Loucy (cell line): Measurements from ENCODE around the gene MAPK1.
"Not testable (repeated sequence)": the region's sequence is repeated elsewhere in the genome, so short reads cannot be mapped to it uniquely, and the experiment has no call there.

Experiments
- H2AFZ ChIP-seq: fragments of 200-600 bp; sonication (generic); 2 replicates; pipeline ENCODE4 v1.6.0; 2016; ENCODE audit warnings: antibody characterized with exemption, mild to moderate bottlenecking, low read length, moderate library complexity
- H3F3A ChIP-seq: fragments of 200-600 bp; 2 replicates; pipeline ENCODE4 v1.6.0; 2016; ENCODE audit warnings: antibody characterized with exemption, low read depth, mild to moderate bottlenecking
- H3K27me3 ChIP-seq: fragments of 200-600 bp; sonication (generic); 2 replicates; pipeline ENCODE4 v1.6.1; 2014; ENCODE audit warnings: low read length, mild to moderate bottlenecking; ENCODE audit not compliant: insufficient read depth, poor library complexity, severe bottlenecking
- H3K36me3 ChIP-seq: fragments of 200-600 bp; sonication (generic); 2 replicates; pipeline ENCODE4 v1.6.1; 2016; ENCODE audit warnings: low read length; ENCODE audit not compliant: insufficient read depth
- H3K4me1 ChIP-seq: fragments of 200-600 bp; sonication (generic); 2 replicates; pipeline ENCODE4 v1.5.1; 2014; ENCODE audit warnings: low read length, mild to moderate bottlenecking; ENCODE audit not compliant: insufficient read depth, poor library complexity, severe bottlenecking
- H3K4me2 ChIP-seq: fragments of 200-600 bp; sonication (generic); 2 replicates; pipeline ENCODE4 v1.6.0; 2014; ENCODE audit warnings: antibody characterized with exemption, low read length, low read depth, mild to moderate bottlenecking; ENCODE audit not compliant: poor library complexity, severe bottlenecking
- H3K4me3 ChIP-seq: fragments of 200-600 bp; sonication (generic); 2 replicates; pipeline ENCODE4 v1.5.1; 2014; ENCODE audit warnings: low read length, mild to moderate bottlenecking, mixed read lengths; ENCODE audit not compliant: poor library complexity, severe bottlenecking
- H3K79me2 ChIP-seq: fragments of 200-600 bp; sonication (generic); 2 replicates; pipeline ENCODE4 v1.6.1; 2014; ENCODE audit warnings: low read length; ENCODE audit not compliant: insufficient read depth
- H3K9ac ChIP-seq: fragments of 200-600 bp; sonication (generic); 2 replicates; pipeline ENCODE4 v1.6.0; 2014; ENCODE audit warnings: mild to moderate bottlenecking, low read depth, low read length, moderate library complexity; ENCODE audit not compliant: poor library complexity, severe bottlenecking
- H3K9me2 ChIP-seq: fragments of 200-600 bp; sonication (generic); replicated peaks from 2 replicates; pipeline ENCODE4 v1.6.1; 2016; ENCODE audit warnings: low read depth, low read length, mixed read lengths
- H3K9me3 ChIP-seq: fragments of 200-600 bp; sonication (generic); 2 replicates; pipeline ENCODE4 v1.6.1; 2014; ENCODE audit warnings: mild to moderate bottlenecking, antibody characterized with exemption, low read length, low read depth; ENCODE audit not compliant: insufficient read depth
- H4K20me1 ChIP-seq: fragments of 200-600 bp; sonication (generic); 2 replicates; pipeline ENCODE4 v1.6.0; 2014; ENCODE audit warnings: antibody characterized with exemption, low read length, mild to moderate bottlenecking; ENCODE audit not compliant: insufficient read depth, poor library complexity, severe bottlenecking
- EZH2phosphoT487 ChIP-seq: fragments of 200-600 bp; IDR thresholded peaks from 2 replicates; pipeline ENCODE4 v1.6.1; 2018; ENCODE audit warnings: antibody characterized with exemption, mild to moderate bottlenecking, moderate library complexity, borderline replicate concordance
- TF ChIP-seq, protein P1 (sequence below): fragments of 200-600 bp; sonication (generic); conservative IDR thresholded peaks from 2 replicates; pipeline ENCODE4 v1.5.1; 2014; ENCODE audit warnings: mild to moderate bottlenecking, antibody characterized with exemption, low read length

Gene MAPK1

GRCh38 chr22:21898354-21898896, 31.0 kb upstream of the MAPK1 start:
- Histone ChIP-seq H3K9ac (no peak overlapping the region), H3K9me3 (no peaks in the 10 kb centered on the region), H4K20me1 (no peaks in the 10 kb centered on the region), H3K27me3 (no peaks in the 10 kb centered on the region), H3K4me1 (no peaks in the 10 kb centered on the region), H3K79me2 (no peaks in the 10 kb centered on the region), H3K4me2 (no peak overlapping the region), H3K36me3 (no peaks in the 10 kb centered on the region), H3F3A (no peaks in the 10 kb centered on the region), H3K4me3 (no peak overlapping the region), H2AFZ (no peak overlapping the region), H3K9me2 (no peaks in the 10 kb centered on the region)
- TF ChIP-seq, protein P1, sequence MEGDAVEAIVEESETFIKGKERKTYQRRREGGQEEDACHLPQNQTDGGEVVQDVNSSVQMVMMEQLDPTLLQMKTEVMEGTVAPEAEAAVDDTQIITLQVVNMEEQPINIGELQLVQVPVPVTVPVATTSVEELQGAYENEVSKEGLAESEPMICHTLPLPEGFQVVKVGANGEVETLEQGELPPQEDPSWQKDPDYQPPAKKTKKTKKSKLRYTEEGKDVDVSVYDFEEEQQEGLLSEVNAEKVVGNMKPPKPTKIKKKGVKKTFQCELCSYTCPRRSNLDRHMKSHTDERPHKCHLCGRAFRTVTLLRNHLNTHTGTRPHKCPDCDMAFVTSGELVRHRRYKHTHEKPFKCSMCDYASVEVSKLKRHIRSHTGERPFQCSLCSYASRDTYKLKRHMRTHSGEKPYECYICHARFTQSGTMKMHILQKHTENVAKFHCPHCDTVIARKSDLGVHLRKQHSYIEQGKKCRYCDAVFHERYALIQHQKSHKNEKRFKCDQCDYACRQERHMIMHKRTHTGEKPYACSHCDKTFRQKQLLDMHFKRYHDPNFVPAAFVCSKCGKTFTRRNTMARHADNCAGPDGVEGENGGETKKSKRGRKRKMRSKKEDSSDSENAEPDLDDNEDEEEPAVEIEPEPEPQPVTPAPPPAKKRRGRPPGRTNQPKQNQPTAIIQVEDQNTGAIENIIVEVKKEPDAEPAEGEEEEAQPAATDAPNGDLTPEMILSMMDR: no peak
- TF ChIP-seq EZH2phosphoT487: no peak

GRCh38 chr22:21896951-21897513, 29.6 kb upstream of the MAPK1 start:
- no peaks in the 10 kb centered on the region for H3K79me2 ChIP-seq
- H3K4me2 ChIP-seq: no peak overlapping the region
- no peaks in the 10 kb centered on the region for H4K20me1 ChIP-seq
- H3K4me1 ChIP-seq: no peaks in the 10 kb centered on the region
- no peaks in the 10 kb centered on the region for H3K9me2 ChIP-seq
- H3K27me3 ChIP-seq: no peaks in the 10 kb centered on the region
- H3F3A ChIP-seq: no peaks in the 10 kb centered on the region
- no peaks in the 10 kb centered on the region for H3K9me3 ChIP-seq
- no peaks in the 10 kb centered on the region for H3K36me3 ChIP-seq
- H3K9ac ChIP-seq: no peak overlapping the region
- no peak overlapping the region for H2AFZ ChIP-seq
- H3K4me3 ChIP-seq: no peak overlapping the region
- TF ChIP-seq, protein P1: no peak

GRCh38 chr22:21896275-21896674, 28.8 kb upstream of the MAPK1 start:
- H3K4me2 ChIP-seq, H3K36me3 ChIP-seq, H3F3A ChIP-seq, H3K9ac ChIP-seq, H3K9me2 ChIP-seq, H3K4me1 ChIP-seq, H3K27me3 ChIP-seq, H2AFZ ChIP-seq, H3K4me3 ChIP-seq, H3K9me3 ChIP-seq, H3K79me2 ChIP-seq, H4K20me1 ChIP-seq: not testable (repeated sequence)

DNA sequence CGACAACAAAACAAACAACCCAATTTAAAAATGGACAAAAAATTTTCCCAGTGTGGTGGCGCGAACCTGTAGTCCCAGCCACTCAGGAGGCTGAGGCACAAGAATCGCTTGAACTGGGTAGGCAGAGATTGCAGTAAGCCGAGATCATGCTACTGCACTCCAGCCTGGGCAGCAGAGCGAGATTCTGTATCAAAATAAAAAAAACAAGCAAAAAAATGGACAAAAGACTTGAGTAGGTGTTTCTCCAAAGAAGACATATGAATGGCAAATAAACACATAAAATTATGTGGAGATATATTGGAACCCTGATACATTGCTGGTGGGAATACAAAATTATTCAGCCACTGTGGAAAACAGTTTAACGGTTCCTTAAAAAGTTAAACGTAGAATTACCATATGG, 27.4 kb upstream of the MAPK1 start:
- no peak overlapping the region for H2AFZ ChIP-seq
- H3K4me2 ChIP-seq: no peak overlapping the region
- no peak for TF ChIP-seq EZH2phosphoT487
- TF ChIP-seq, protein P1: no peak
- H3K4me1 ChIP-seq: no peaks in the 10 kb centered on the region
- H3K9ac ChIP-seq: no peak overlapping the region
- H4K20me1 ChIP-seq: no peaks in the 10 kb centered on the region
- no peaks in the 10 kb centered on the region for H3K36me3 ChIP-seq
- H3K79me2 ChIP-seq: no peaks in the 10 kb centered on the region
- no peak overlapping the region for H3K4me3 ChIP-seq
- no peaks in the 10 kb centered on the region for H3K9me2 ChIP-seq
- no peaks in the 10 kb centered on the region for H3K27me3 ChIP-seq
- H3F3A ChIP-seq: no peaks in the 10 kb centered on the region
- no peaks in the 10 kb centered on the region for H3K9me3 ChIP-seq
